ENCODE measurements around the gene AFAP1L2.

GRCh38 chr10:114403541-114404161 lies 651 bp downstream of the AFAP1L2 start:
- TF ChIP-seq CTCF (IDR thresholded peaks at IDR 0.05) (no peak), POLR2A (IDR thresholded peaks at IDR 0.05) (no peak)

All from right lobe of liver (tissue), 4 donors.